ENCODE data around the gene CTDP1. TPM values are rescaled to one million over a fixed set of nuclear protein-coding genes. Genes with fewer than 3 reads are reported as not detected.

The CTDP1 gene
- total RNA-seq, 3 donors from 2014 or later: 15.0 to 21.0 (median 19.9) TPM

GRCh38 chr18:79803611-79804051 lies 124.0 kb downstream of the CTDP1 start:
- H3K4me1 ChIP-seq: peaks cover 2% of the 10 kb centered on the region in 2 donors
- H3K36me3 ChIP-seq: no peaks in the 10 kb centered on the region
- peaks cover 6 to 30% of the 10 kb centered on the region in 2 donors for H3K27me3 ChIP-seq
- intact Hi-C loops (cut with DNase I; ENCODE audit: low total_unique reads): no loop called here
- DNase-seq (ENCODE audit: low spot score in 2 of 2): peak in 1 of 2 donors; percentile 34
- H3K27ac ChIP-seq: no peak overlapping the region
- H3K4me3 ChIP-seq: no peak overlapping the region
- no peaks in the 10 kb centered on the region for H3K9me3 ChIP-seq
- no peak for TF ChIP-seq POLR2A (IDR thresholded peaks at IDR 0.05)
- no peak for TF ChIP-seq POLR2AphosphoS5 (IDR thresholded peaks at IDR 0.05)
- no peak for TF ChIP-seq CTCF (IDR thresholded peaks at IDR 0.05)

Other genes with a start within 250 kb of the CTDP1 start
- gene KCNG2, start 118.1 kb downstream of the CTDP1 start, total RNA-seq: 1 to 10 TPM in 1 of 3 donors, under 1 TPM in 2; 0.32 to 1.6 (median 0.66) TPM